ENCODE measurements around the gene SIGLEC9.
A peak's percentile ranks its signal among the peaks of the same experiment; 100 is the strongest.

The SIGLEC9 gene

GRCh38 chr19:51097796-51098195 is 26.9 kb upstream of the SIGLEC9 start:
- no peak for DNase-seq

DNA sequence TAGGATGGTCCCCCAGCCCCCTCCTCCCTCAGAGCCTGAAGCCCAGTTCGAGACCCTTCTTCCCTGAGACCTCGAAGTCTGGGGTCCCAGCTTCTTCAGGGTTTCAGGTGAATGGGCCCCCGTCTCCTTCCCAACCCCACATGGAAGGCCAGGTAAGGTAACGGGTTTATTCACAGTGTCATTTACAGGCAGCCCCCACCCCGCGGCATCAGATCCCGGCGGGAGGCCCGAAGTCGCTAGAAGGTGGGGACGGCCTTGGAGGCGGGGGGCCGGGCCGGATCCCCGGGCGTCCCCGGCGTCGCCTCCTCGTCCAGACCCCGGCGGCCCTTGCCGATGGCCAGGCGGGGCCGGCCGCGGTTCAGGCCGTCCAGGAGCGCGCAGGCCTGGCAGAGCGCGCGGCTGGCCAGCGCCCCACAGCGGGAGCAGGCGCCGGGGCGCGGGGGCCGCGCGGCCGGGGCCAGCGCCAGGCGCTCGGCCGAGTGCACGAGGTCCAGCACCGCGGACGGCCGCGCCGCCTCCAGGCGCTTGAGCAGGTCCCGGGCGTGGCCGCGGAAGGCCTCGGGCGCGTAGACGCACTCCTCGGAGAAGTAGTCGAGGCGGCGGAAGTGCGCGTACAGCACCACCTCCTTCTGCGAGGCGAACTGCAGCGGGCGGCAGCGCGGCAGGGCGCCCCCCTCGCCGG is 26.2 kb upstream of the SIGLEC9 start:
- no peak for DNase-seq

- DNase-seq: no peak
Measured at GRCh38 chr19:51099047-51099382, 25.7 kb upstream of the SIGLEC9 start.

DNA sequence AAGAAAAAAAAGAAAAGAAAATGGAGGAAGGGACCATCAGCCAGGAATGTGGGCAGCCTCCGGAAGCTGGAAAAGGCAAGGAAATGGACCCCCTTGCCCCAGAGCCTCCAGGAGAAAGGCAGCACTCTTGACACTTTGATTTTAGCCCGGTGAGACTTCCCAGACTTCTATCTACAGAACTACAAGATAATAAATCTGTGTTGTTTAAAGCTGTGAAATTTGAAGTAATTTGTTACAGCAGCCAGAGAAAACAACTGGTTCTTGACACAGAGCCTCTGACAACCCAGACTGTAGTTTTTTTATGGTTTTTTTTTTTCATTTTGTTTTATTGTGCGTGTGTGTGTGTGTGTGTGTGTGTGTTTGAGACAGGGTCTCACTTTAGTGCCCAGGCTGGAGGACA is 24.1 kb upstream of the SIGLEC9 start:
- no peak for DNase-seq

DNA sequence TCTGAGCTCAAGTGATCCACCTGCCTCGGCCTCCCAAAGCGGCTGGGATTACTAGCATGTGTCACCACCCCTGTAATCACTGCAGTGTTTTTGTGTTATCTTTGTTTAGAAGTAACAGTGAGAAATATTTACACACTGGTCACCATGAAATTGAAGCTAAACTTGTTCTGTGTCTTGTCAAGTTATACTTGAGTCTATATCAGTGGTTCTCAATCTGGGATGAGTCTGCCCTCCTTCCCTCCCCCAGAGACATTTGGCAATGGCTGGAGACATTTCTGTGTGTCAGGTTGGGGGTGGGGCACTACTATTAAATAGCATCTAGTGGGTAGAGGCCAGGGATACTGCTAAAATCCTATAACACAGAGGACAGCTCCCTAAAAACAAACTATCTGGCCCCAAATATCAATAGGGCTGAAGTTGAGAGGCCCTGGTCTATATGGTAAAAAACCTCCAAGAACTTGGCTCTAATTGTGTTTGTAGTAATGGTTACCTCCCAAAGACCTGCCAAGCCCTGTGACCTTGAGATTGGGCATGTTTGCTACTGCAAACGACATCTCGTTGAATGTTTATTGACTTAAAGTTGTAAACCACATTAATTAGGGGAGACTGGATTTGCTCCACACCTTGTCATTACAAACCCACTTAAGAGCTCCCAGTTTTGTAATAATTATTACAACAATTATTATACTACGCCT is 23.4 kb upstream of the SIGLEC9 start:
- no peak for DNase-seq

- DNase-seq: no peak
Measured at GRCh38 chr19:51102991-51103390, 21.7 kb upstream of the SIGLEC9 start.

GRCh38 chr19:51103926-51104341 is 20.8 kb upstream of the SIGLEC9 start:
- DNase-seq: no peak

DNA sequence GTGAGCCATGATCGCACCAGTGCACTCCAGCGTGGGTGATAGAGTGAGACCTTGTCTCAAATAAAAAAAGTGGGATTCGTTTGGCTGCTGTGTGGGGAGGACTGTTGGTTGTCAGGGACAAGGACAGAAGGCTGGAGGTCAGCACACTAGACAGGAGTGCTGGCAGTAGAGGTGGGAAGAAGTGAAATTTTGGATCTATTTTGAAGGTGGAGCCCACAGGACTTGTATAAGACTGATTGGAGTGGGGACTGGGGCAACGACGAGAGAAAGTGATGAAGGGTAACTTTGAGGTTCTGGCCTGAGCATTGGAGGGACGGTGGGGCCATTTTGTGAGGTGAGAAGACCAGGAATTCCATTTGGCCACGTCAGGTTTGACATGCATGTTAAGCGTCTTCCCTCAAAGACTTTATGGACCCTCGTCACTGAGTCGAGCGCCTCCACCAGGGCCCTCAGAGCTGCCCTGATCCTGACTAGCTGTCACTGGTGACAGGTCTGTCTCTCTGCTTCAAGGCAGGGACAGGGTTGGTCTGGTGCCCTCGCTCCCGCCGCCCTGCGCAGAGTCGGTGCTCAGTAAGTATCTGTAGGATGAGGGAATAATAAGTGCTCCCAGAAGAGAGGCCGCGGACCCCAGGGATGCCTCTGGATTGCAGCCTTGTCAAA is 17.2 kb upstream of the SIGLEC9 start:
- DNase-seq: no peak

DNA sequence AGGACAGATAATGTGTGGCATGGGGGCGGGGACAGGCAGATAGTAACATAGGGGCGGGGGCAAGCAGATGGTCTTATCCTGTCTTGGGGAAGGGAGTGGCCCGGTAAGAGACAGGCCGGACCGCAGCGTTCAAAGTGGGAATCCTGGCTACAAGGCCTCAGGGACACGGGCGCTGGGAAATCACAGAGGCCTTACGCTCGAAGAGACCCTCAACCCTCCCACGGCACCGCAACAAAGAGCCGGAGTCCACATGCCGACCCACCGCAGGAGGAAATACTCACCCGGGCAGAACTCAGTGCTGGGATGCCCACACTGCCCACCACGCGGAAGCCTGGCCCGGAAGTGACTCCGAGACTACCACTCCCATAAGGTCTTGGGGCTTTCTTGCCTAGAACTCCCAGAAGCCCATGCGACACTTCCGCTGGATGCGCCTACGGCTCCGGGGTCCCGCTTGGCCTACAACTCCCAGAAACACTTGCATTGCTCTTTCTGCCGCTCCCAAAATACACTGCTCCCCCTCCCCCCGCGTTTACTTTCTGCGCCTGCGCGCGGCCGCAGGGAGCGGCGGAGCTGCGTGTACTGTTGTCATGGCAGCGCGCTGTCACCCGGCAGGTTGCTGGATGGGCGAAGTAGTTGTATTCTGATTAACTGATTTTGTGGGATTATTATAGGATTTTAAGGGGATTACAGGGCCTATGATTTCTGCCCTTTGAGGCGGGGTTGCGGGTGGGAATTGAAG is 16.5 kb upstream of the SIGLEC9 start, which contains the start of gene CTU1:
TSS of gene CTU1 (minus strand) at position 344 of the 739 bp plus-strand sequence. CDS start 3,840 bp downstream, outside the sequence.
- peak; percentile 98 for DNase-seq

GRCh38 chr19:51108805-51109146 is 15.9 kb upstream of the SIGLEC9 start:
- DNase-seq: no peak

DNA sequence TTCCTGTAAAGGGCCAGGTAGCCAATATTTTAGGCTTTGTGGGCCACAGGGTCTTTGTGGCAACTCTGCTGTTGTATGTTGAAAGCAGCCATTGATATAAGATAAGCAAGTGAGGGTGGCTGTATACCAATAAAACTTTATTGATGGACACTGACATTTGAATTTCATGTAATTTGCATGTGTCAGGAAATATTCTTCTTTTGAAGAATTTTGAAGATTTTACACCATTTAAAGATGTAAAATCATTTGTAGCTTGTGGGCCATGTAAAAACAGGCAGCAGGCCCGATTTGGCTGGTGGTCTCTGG is 14.1 kb upstream of the SIGLEC9 start:
- no peak for DNase-seq

- DNase-seq: no peak
Measured at GRCh38 chr19:51111606-51112005, 13.1 kb upstream of the SIGLEC9 start.

- DNase-seq: no peak
Measured at GRCh38 chr19:51114087-51114729, 10.5 kb upstream of the SIGLEC9 start.

GRCh38 chr19:51116736-51117286 is 7.9 kb upstream of the SIGLEC9 start:
- no peak for DNase-seq

GRCh38 chr19:51119101-51119500 is 5.6 kb upstream of the SIGLEC9 start:
- DNase-seq: no peak

GRCh38 chr19:51119611-51120010 is 5.1 kb upstream of the SIGLEC9 start:
- DNase-seq: no peak

GRCh38 chr19:51120160-51120559 is 4.5 kb upstream of the SIGLEC9 start:
- no peak for DNase-seq

DNA sequence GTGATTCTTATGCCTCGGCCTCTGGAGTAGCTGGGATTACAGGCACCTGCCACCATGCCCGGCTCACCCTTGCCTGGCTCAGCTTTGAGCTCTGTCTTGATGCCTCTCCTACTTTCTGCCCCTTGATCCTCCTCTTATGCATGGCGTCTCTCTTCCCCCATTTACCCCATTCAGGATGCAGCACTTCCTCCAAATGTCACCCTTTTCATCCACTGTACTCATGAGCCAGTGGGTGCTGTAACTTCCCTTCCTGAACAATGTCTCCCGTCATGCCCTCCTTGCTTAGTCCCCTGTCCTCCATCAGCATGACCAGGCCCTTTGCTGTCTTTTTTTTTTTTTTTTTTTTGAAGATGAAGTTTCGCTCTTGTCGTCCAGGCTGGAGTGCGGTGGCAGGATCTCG is 3.4 kb upstream of the SIGLEC9 start:
- DNase-seq: no peak

- no peak for DNase-seq
Measured at GRCh38 chr19:51122112-51122981, 2.4 kb upstream of the SIGLEC9 start.

DNA sequence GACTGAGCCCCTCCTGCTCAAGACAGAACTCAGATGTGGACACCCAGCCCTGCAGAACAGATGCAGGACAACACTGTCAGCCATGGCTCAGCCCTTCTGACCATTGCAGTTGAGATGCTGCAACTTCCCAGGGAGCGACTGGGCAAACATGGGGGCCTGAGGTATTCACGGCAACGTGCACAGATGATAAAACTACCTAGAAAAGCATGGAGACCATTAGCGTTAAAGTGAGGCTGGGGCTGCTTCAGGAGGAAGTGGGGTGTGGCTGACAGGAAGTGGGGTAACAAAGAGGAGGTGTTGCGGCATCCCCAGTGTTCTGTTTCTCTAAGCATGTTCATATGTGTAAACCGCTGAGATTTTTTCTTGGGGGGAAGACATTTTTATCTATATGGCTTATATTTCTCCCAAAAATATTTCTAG is 1.3 kb upstream of the SIGLEC9 start:
- DNase-seq: peak; percentile 29

DNA sequence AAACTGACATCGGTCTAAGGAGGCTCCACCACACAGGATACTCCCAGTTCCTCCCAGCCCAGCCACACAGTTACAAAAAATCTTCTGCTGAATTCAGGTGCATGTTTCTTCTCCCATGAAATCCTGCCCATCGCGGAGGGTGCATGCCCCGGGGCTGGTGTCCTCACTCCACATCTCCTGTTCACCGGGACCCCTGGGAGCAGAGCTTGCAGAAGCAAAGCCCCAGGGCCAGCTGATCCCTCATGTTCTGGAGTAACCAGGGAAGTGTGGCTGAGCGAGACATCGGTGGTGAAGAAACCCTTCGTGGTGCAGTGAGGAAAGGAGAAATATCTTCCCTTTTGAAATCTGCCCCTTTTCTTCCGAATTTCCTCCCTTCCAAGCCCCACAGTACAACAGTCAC is 904 bp upstream of the SIGLEC9 start:
- DNase-seq: no peak

GRCh38 chr19:51124216-51124615 is 490 bp upstream of the SIGLEC9 start:
- no peak for DNase-seq
